HG02763 (cell line): ENCODE measurements around the gene GNPTAB.

Experiments
- ATAC-seq: cut with Tn5 transposase; IDR thresholded peaks from one replicate; pipeline ENCODE4 v1.9.1; 2021; ENCODE audit warnings: mild to moderate bottlenecking, moderate library complexity; ENCODE audit not compliant: unreplicated experiment

Gene GNPTAB

GRCh38 chr12:101775816-101776215 is 54.9 kb downstream of the GNPTAB start:
- no peak for ATAC-seq

GRCh38 chr12:101773650-101774162 is 57.1 kb downstream of the GNPTAB start:
- ATAC-seq: peak; percentile 73

GRCh38 chr12:101772012-101772775 is 58.6 kb downstream of the GNPTAB start:
- ATAC-seq: no peak

- ATAC-seq: no peak
These were observed 60.9 kb downstream of the GNPTAB start for GRCh38 chr12:101769865-101770264.

GRCh38 chr12:101768781-101769180 is 62.0 kb downstream of the GNPTAB start:
- no peak for ATAC-seq

GRCh38 chr12:101767537-101767936 is 63.2 kb downstream of the GNPTAB start:
- ATAC-seq: no peak

- ATAC-seq: no peak
These were observed 66.5 kb downstream of the GNPTAB start for GRCh38 chr12:101764051-101764792.

- ATAC-seq: no peak
These were observed 67.4 kb downstream of the GNPTAB start for GRCh38 chr12:101763246-101763931.

- no peak for ATAC-seq
These were observed 69.0 kb downstream of the GNPTAB start for GRCh38 chr12:101761781-101762180.

- no peak for ATAC-seq
These were observed 69.4 kb downstream of the GNPTAB start for GRCh38 chr12:101761350-101761749.

GRCh38 chr12:101759396-101760047 is 71.2 kb downstream of the GNPTAB start:
- no peak for ATAC-seq

GRCh38 chr12:101750152-101750551 is 80.6 kb downstream of the GNPTAB start:
- no peak for ATAC-seq

GRCh38 chr12:101749657-101750056 is 81.1 kb downstream of the GNPTAB start:
- ATAC-seq: no peak

GRCh38 chr12:101748907-101749306 is 81.9 kb downstream of the GNPTAB start:
- ATAC-seq: no peak

- no peak for ATAC-seq
These were observed 83.1 kb downstream of the GNPTAB start for GRCh38 chr12:101747697-101748096.

- no peak for ATAC-seq
These were observed 84.1 kb downstream of the GNPTAB start for GRCh38 chr12:101746661-101747060.

GRCh38 chr12:101746196-101746595 is 84.6 kb downstream of the GNPTAB start:
- no peak for ATAC-seq

GRCh38 chr12:101745481-101745880 is 85.3 kb downstream of the GNPTAB start:
- no peak for ATAC-seq

GRCh38 chr12:101743724-101744472 is 86.9 kb downstream of the GNPTAB start:
- ATAC-seq: peak; percentile 94

- no peak for ATAC-seq
These were observed 87.5 kb downstream of the GNPTAB start for GRCh38 chr12:101743242-101743641.
